H1 (cell line): Measurements from ENCODE around the gene ABCG1. TPM values are rescaled to one million over a fixed set of nuclear protein-coding genes. Genes with fewer than 3 reads are reported as not detected.

Experiments used
- CTCF ChIA-PET: fragments of 300-600 bp; sonication (Branson Sonifier 250); formaldehyde crosslinking; loops from one replicate; lab custom pipeline; 2021; ENCODE audit not compliant: partially characterized antibody; lab: Charles Lee
- POLR2A ChIA-PET: fragments of 300-600 bp; sonication (Branson Sonifier 250); formaldehyde crosslinking; loops from one replicate; lab custom pipeline; 2021; ENCODE audit warnings: inconsistent platforms; ENCODE audit not compliant: partially characterized antibody; lab: Charles Lee
- DNase-seq, 2 experiments: peaks; one replicate each; pipeline versions ENCODE4 v3.0.0 to v3.0.0-alpha.2; 2010 to 2022; ENCODE audit warnings: low spot score in 2 of 2, low read depth in 1 of 2, mixed read lengths in 1 of 2
- FAIRE-seq: peaks from 2 replicates; lab custom pipeline; 2011; peaks lifted over from hg19 to GRCh38; lab: Jason Lieb, UNC
- H2AFZ ChIP-seq: 2 replicates; pipeline ENCODE4 v1.8.1; 2012; ENCODE audit warnings: low read length, inconsistent platforms
- H2AK5ac ChIP-seq: 2 replicates; pipeline ENCODE4 v1.6.1; 2013; ENCODE audit warnings: low read depth, low read length
- H2BK120ac ChIP-seq: replicated peaks from 2 replicates; pipeline ENCODE3; 2013; ENCODE audit warnings: low read depth, low read length, inconsistent platforms
- H2BK12ac ChIP-seq: 2 replicates; pipeline ENCODE4 v1.6.1; 2013; ENCODE audit warnings: low read depth, low read length
- H2BK15ac ChIP-seq: 2 replicates; pipeline ENCODE4 v1.6.1; 2013; ENCODE audit warnings: low read length
- H2BK20ac ChIP-seq: 2 replicates; pipeline ENCODE4 v1.6.1; 2013; ENCODE audit warnings: low read length
- H2BK5ac ChIP-seq: 2 replicates; pipeline ENCODE4 v1.6.1; 2013; ENCODE audit warnings: low read depth, low read length
- H3K14ac ChIP-seq: 2 replicates; pipeline ENCODE4 v1.6.1; 2013; ENCODE audit warnings: inconsistent platforms; ENCODE audit not compliant: insufficient read length
- H3K18ac ChIP-seq: 2 replicates; pipeline ENCODE4 v1.6.1; 2013; ENCODE audit warnings: low read length; ENCODE audit errors: extremely low read depth
- H3K23ac ChIP-seq: 2 replicates; pipeline ENCODE4 v1.6.1; 2013; ENCODE audit warnings: inconsistent platforms; ENCODE audit not compliant: insufficient read length
- H3K23me2 ChIP-seq: 2 replicates; pipeline ENCODE4 v1.6.1; 2013; ENCODE audit warnings: low read depth, low read length
- H3K27ac ChIP-seq: 2 replicates; pipeline ENCODE4 v1.6.1; 2011; ENCODE audit warnings: low read depth, low read length, inconsistent platforms
- H3K27me3 ChIP-seq, 4 experiments: replicated peaks in 1 of 4; 1 replicate in 1 of 4; 2 replicates in 3 of 4; pipeline versions ENCODE4 v1.6.1 to v1.8.1; 2011 to 2013; ENCODE audit warnings: low read length in 3 of 4, mild to moderate bottlenecking in 3 of 4, inconsistent platforms in 2 of 4, mixed read lengths in 2 of 4, moderate library complexity in 1 of 4; ENCODE audit not compliant: control insufficient read depth in 3 of 4, insufficient read depth in 3 of 4; ENCODE audit errors: extremely low read depth in 1 of 4
- H3K36me3 ChIP-seq, 4 experiments: 2 replicates each; pipeline versions ENCODE4 v1.6.1 to v1.8.1; 2011 to 2013; ENCODE audit warnings: mild to moderate bottlenecking in 4 of 4, low read length in 3 of 4, moderate library complexity in 2 of 4, control low read depth in 1 of 4, inconsistent platforms in 1 of 4; ENCODE audit not compliant: insufficient read depth in 4 of 4, control insufficient read depth in 2 of 4
- H3K4ac ChIP-seq: replicated peaks from 2 replicates; pipeline ENCODE3; 2013; ENCODE audit warnings: low read length, low read depth, mixed read lengths, inconsistent platforms; ENCODE audit not compliant: insufficient read length
- H3K4me1 ChIP-seq, 4 experiments: replicated peaks in 1 of 4; 1 replicate in 1 of 4; 2 replicates in 3 of 4; pipeline versions ENCODE4 v1.6.1 to v1.8.1; 2011 to 2013; ENCODE audit warnings: low read length in 3 of 4, inconsistent platforms in 2 of 4, mixed read lengths in 1 of 4; ENCODE audit not compliant: insufficient read depth in 4 of 4, control insufficient read depth in 3 of 4
- H3K4me2 ChIP-seq, 2 experiments: 2 replicates each; pipeline versions ENCODE4 v1.6.1 to v1.8.1; 2011 to 2013; ENCODE audit warnings: low read depth in 2 of 2, low read length in 2 of 2, control low read depth in 1 of 2, inconsistent platforms in 1 of 2, mild to moderate bottlenecking in 1 of 2; ENCODE audit not compliant: insufficient read depth in 1 of 2
- H3K4me3 ChIP-seq, 4 experiments: fragments of 200-600, 300-600 bp in 1 of 4; sonication (generic), shearing (Covaris generic), sonication (Bioruptor Twin) in 1 of 4; 2 replicates each; pipeline versions ENCODE4 v1.5.1 to v1.8.1; 2011 to 2016; ENCODE audit warnings: low read length in 4 of 4, low read depth in 3 of 4, control low read depth in 2 of 4, inconsistent platforms in 2 of 4, mild to moderate bottlenecking in 2 of 4, mixed read lengths in 1 of 4, moderate library complexity in 1 of 4; ENCODE audit not compliant: insufficient read depth in 2 of 4; ENCODE audit errors: extremely low read depth in 1 of 4
- H3K56ac ChIP-seq: replicated peaks from 2 replicates; pipeline ENCODE3; 2013; ENCODE audit warnings: low read depth, mild to moderate bottlenecking, mixed read lengths, low read length, inconsistent platforms; ENCODE audit not compliant: insufficient read length
- H3K79me1 ChIP-seq: 2 replicates; pipeline ENCODE4 v1.6.1; 2013; ENCODE audit warnings: low read depth, low read length, control low read depth
- H3K79me2 ChIP-seq, 2 experiments: 2 replicates each; pipeline versions ENCODE4 v1.6.1 to v1.8.1; 2012 to 2013; ENCODE audit warnings: low read length in 2 of 2, mild to moderate bottlenecking in 2 of 2, inconsistent platforms in 1 of 2; ENCODE audit not compliant: insufficient read depth in 2 of 2, control insufficient read depth in 1 of 2
- H3K9ac ChIP-seq, 4 experiments: replicated peaks in 1 of 4; 1 replicate in 1 of 4; 2 replicates in 3 of 4; pipeline versions ENCODE4 v1.6.1 to v1.8.1; 2011 to 2013; ENCODE audit warnings: low read depth in 3 of 4, low read length in 3 of 4, control low read depth in 2 of 4, mild to moderate bottlenecking in 2 of 4, moderate library complexity in 2 of 4, inconsistent platforms in 1 of 4; ENCODE audit errors: extremely low read depth in 1 of 4
- H3K9me3 ChIP-seq, 2 experiments: 2 replicates each; pipeline versions ENCODE4 v1.6.1 to v1.8.1; 2012 to 2013; ENCODE audit warnings: mild to moderate bottlenecking in 2 of 2, moderate library complexity in 2 of 2, control low read depth in 1 of 2, inconsistent platforms in 1 of 2, low read depth in 1 of 2, low read length in 1 of 2, mixed read lengths in 1 of 2; ENCODE audit not compliant: insufficient read depth in 2 of 2
- H4K20me1 ChIP-seq, 2 experiments: replicated peaks in 1 of 2; 2 replicates each; pipeline versions ENCODE3 to v1.8.1; 2011 to 2013; ENCODE audit warnings: inconsistent platforms in 2 of 2, low read length in 2 of 2, mild to moderate bottlenecking in 1 of 2; ENCODE audit not compliant: insufficient read depth in 2 of 2, control insufficient read depth in 1 of 2
- H4K5ac ChIP-seq: 2 replicates; pipeline ENCODE4 v1.6.1; 2013; ENCODE audit warnings: low read length, low read depth, mixed read lengths, inconsistent platforms; ENCODE audit not compliant: insufficient read length
- H4K8ac ChIP-seq: 2 replicates; pipeline ENCODE4 v1.8.0; 2013; ENCODE audit warnings: mild to moderate bottlenecking, moderate library complexity, low read length, inconsistent platforms; ENCODE audit not compliant: insufficient read depth; ENCODE audit errors: extremely low read depth
- H4K91ac ChIP-seq: replicated peaks from 2 replicates; pipeline ENCODE3; 2013; ENCODE audit warnings: low read length, mixed read lengths, inconsistent platforms; ENCODE audit not compliant: insufficient read length
- CREB1 ChIP-seq: IDR thresholded peaks from 2 replicates; pipeline ENCODE4 v1.6.1; 2012; ENCODE audit warnings: inconsistent platforms
- EP300 ChIP-seq, 2 experiments: IDR thresholded peaks; 1 replicate in 1 of 2; 2 replicates in 1 of 2; pipeline ENCODE4 v1.6.1; 2011 to 2012; ENCODE audit warnings: low read depth in 2 of 2, low read length in 2 of 2, mild to moderate bottlenecking in 2 of 2, borderline replicate concordance in 1 of 2, inconsistent platforms in 1 of 2, moderate library complexity in 1 of 2
- RAD21 ChIP-seq, 2 experiments: IDR thresholded peaks in 1 of 2; conservative IDR thresholded peaks in 1 of 2; 2 replicates each; pipeline ENCODE4 v1.6.1; 2011; ENCODE audit warnings: low read depth in 2 of 2, low read length in 2 of 2, improper control_type of control experiment in 1 of 2, inconsistent platforms in 1 of 2, mild to moderate bottlenecking in 1 of 2, moderate library complexity in 1 of 2
- TAF1 ChIP-seq: IDR thresholded peaks from 2 replicates; pipeline ENCODE4 v1.6.1; 2011; ENCODE audit warnings: mild to moderate bottlenecking, low read depth, low read length
- WGBS, 2 experiments: shearing (Covaris generic) in 1 of 2; methylation state at CpG; one replicate each; pipeline versions ENCODE4 v1.1.6 to v1.1.7; 2013 to 2015; ENCODE audit warnings: low lambda C conversion rate in 2 of 2, mixed read lengths in 2 of 2, inconsistent platforms in 1 of 2, low coverage in 1 of 2, missing lambda C conversion rate in 1 of 2; ENCODE audit not compliant: insufficient replicate concordance in 2 of 2, insufficient coverage in 1 of 2, insufficient read length in 1 of 2; ENCODE audit errors: extremely low coverage in 1 of 2, missing lambda C conversion rate in 1 of 2; 5-methylcytosine and 5-hydroxymethylcytosine counted together
- polyA plus RNA-seq, 7 experiments: library from polyadenylated mRNA; depleted of rRNA in 3 of 7; stranded (reverse) in 5 of 7; unstranded in 2 of 7; fragments of >200 nt in 5 of 7; fragments of 200-250 nt in 2 of 7; gene quantifications; 1 replicate in 5 of 7; 2 replicates in 1 of 7; 4 replicates in 1 of 7; pipeline versions ENCODE4 v1.2.1 to v1.2.3, GENCODE V29; 2011 to 2013; ENCODE audit warnings: missing spikeins in 2 of 7, mixed read lengths in 2 of 7
- total RNA-seq: library from RNA; stranded (reverse); fragmentation: NEBNext Ultra II Directional; extraction: Animal tissue kit (Norgen Biotek cat#: 25700); gene quantifications from 2 replicates; pipeline ENCODE4 v1.2.1, GENCODE V29; 2021
- TF ChIP-seq, protein P1 (sequence below), 3 experiments: IDR thresholded peaks; 1 replicate in 2 of 3; 2 replicates in 1 of 3; pipeline versions ENCODE4 v1.5.1 to v1.6.1; 2011; ENCODE audit warnings: low read length in 3 of 3, mild to moderate bottlenecking in 3 of 3, inconsistent platforms in 2 of 3, low read depth in 1 of 3, moderate library complexity in 1 of 3; ENCODE audit not compliant: insufficient read depth in 1 of 3; ENCODE audit errors: control extremely low read depth in 1 of 3
- TF ChIP-seq, protein P2 (sequence below): IDR thresholded peaks from 2 replicates; pipeline ENCODE4 v1.6.1; 2012; ENCODE audit warnings: inconsistent platforms

ABCG1 gene
- total and polyA plus RNA-seq, 2 of the 8 experiments (the other 6 are each of a cell fraction or from before 2014, with no cell fraction given), result 2.1 to 4.0 TPM

DNA sequence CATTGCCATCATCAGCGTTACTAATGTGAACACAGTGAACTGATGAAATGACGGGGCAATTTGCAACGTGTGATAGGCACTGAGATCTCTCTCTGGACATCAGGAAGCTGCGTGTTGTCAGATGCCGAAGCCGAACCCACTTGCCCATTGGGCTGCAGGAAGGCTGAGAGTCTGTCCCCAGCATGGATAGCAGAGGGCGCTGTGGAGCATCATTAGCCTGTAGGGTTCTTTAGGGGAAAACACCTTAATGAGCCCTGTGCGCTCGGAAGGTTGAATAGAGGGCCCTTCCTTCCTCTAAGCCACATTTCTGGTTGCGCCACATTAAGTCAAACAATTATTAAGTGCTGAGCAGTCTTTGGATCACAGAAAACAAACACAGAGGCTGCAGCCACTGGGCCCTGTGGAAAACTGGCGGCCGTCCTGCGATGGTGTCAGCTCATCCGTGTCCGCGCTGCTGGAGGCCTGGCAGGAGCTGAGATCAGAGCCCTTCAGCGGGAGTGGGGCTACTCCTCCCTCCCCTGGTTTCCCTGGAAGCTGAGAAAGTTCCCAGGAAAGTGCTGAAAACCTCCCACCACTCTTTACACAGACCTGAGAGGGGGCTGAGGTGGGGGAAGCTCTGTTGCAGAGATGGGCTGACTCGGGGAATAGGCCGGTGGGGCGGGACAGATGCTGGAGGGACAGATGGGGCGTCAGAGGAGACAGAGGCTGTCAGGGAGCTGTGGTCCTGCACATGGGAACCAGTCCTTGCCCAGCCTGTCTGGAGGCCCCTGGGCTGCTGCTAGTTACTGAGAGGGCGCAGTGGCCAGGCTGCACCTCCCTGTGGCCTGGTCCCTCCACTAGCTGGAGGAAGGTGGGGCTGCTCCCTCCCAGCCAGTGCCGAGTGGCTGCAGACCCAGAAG lies 119.1 kb downstream of the ABCG1 start:
- H2AK5ac ChIP-seq, result no peak overlapping the region
- no peak overlapping the region for H3K27ac ChIP-seq
- ChIA-PET POLR2A (interaction anchor here (0.6 to 1.7 kb wide), 4 partner anchors 24 to 176 kb away, joined by 3 to 4 read pairs (median 3); no protein-coding TSS in a partner anchor), CTCF (interaction anchor here (0.7 to 11.6 kb wide), 39 partner anchors 8 to 221 kb away, joined by 3 to 137 read pairs (median 5); partner anchors contain the start of genes TFF1, TFF3 and UBASH3A)
- H4K91ac ChIP-seq, result peak overlapping the region; percentile 29
- no peaks in the 10 kb centered on the region for H3K79me1 ChIP-seq
- no peak overlapping the region for H3K23ac ChIP-seq
- H3K9ac ChIP-seq, result no peak overlapping the region
- H2BK120ac ChIP-seq, result no peak overlapping the region
- H3K4ac ChIP-seq, result no peak overlapping the region
- 65% methylated on average over 23 of the region's 23 CpGs; no CpG with 5 or more reads in 1 of the 2 experiments for WGBS, 2 experiments
- no peaks in the 10 kb centered on the region for H3K79me2 ChIP-seq
- H3K27me3 ChIP-seq, result no peaks in the 10 kb centered on the region
- H4K20me1 ChIP-seq, result no peaks in the 10 kb centered on the region
- DNase-seq, result peak; percentile 54 to 89
- no peak overlapping the region for H4K5ac ChIP-seq
- H3K4me3 ChIP-seq, result no peak overlapping the region
- no peaks in the 10 kb centered on the region for H3K23me2 ChIP-seq
- no peak overlapping the region for H3K56ac ChIP-seq
- H3K4me2 ChIP-seq, result 0 out of 4 replicates have a peak overlapping the region, but pooled peaks of 1 of the 2 experiments have one; percentile 1
- peak overlapping the region; percentile 53; the same call in 1 of the 2 replicates for H4K8ac ChIP-seq
- H2AFZ ChIP-seq, result peak overlapping the region; percentile 87
- no peak overlapping the region for H3K14ac ChIP-seq
- no peaks in the 10 kb centered on the region for H3K36me3 ChIP-seq
- H2BK12ac ChIP-seq, result peak overlapping the region; percentile 77; the same call in 1 of the 2 replicates
- no peaks in the 10 kb centered on the region for H3K9me3 ChIP-seq
- peaks cover 0 to 13% (median 4%) of the 10 kb centered on the region in 4 experiments; a peak in 6 of 7 replicates for H3K4me1 ChIP-seq
- peak overlapping the region; percentile 52; the same call in 1 of the 2 replicates for H3K18ac ChIP-seq
- H2BK15ac ChIP-seq, result no peak overlapping the region
- H2BK20ac ChIP-seq, result 0 out of 2 replicates have a peak overlapping the region, but pooled peaks have one; percentile 57
- H2BK5ac ChIP-seq, result peak overlapping the region; percentile 35; the same call in 1 of the 2 replicates
- FAIRE-seq, result peak; percentile 93
- TF ChIP-seq CREB1 (0 out of 2 replicates have a peak, but pooled peaks have one; percentile 23), EP300 (IDR thresholded peaks at IDR 0.05; ENCODE audit: borderline replicate concordance in 1 of 2, low read depth in 2 of 2, low read length in 2 of 2) (no peak), TAF1 (0 out of 2 replicates have a peak, but pooled peaks have one; percentile 35), RAD21 (IDR thresholded peaks at IDR 0.05 in 1 of 2, conservative IDR thresholded peaks at IDR 0.05 in 1 of 2; ENCODE audit: low read depth in 2 of 2, low read length in 2 of 2) (peak; percentile 71 to 77)
- TF ChIP-seq, protein P1, sequence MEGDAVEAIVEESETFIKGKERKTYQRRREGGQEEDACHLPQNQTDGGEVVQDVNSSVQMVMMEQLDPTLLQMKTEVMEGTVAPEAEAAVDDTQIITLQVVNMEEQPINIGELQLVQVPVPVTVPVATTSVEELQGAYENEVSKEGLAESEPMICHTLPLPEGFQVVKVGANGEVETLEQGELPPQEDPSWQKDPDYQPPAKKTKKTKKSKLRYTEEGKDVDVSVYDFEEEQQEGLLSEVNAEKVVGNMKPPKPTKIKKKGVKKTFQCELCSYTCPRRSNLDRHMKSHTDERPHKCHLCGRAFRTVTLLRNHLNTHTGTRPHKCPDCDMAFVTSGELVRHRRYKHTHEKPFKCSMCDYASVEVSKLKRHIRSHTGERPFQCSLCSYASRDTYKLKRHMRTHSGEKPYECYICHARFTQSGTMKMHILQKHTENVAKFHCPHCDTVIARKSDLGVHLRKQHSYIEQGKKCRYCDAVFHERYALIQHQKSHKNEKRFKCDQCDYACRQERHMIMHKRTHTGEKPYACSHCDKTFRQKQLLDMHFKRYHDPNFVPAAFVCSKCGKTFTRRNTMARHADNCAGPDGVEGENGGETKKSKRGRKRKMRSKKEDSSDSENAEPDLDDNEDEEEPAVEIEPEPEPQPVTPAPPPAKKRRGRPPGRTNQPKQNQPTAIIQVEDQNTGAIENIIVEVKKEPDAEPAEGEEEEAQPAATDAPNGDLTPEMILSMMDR (IDR thresholded peaks at IDR 0.05; ENCODE audit: control extremely low read depth in 1 of 3, insufficient read depth in 1 of 3, low read depth in 1 of 3, low read length in 3 of 3), result peak; percentile 86 to 94 (median 89)
- TF ChIP-seq, protein P2, sequence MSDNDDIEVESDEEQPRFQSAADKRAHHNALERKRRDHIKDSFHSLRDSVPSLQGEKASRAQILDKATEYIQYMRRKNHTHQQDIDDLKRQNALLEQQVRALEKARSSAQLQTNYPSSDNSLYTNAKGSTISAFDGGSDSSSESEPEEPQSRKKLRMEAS, result peak; percentile 51; the same call in 1 of the 2 replicates
